GM23338 (cell line): ENCODE data around the gene NPC1. TPM values are rescaled to one million over a fixed set of nuclear protein-coding genes. Genes with fewer than 3 reads are reported as not detected.

Experiments used
- ATAC-seq: fragments of 200-7000 bp; cut with Tn5 transposase; 3 replicates; pipeline ENCODE4 v1.9.1; 2020
- DNase-seq: peaks from one replicate; pipeline ENCODE4 v3.0.0-alpha.2; 2015; ENCODE audit warnings: low spot score
- H2AFZ ChIP-seq: fragments of 200-600 bp; sonication (generic); 2 replicates; pipeline ENCODE4 v1.8.0; 2016; ENCODE audit warnings: antibody characterized with exemption, mild to moderate bottlenecking, moderate library complexity
- H3F3A ChIP-seq: fragments of 200-600 bp; sonication (generic); replicated peaks from 2 replicates; pipeline ENCODE4 v1.8.0; 2017; ENCODE audit warnings: antibody characterized with exemption, mixed run types, low read depth
- H3K27ac ChIP-seq: fragments of 200-600 bp; sonication (generic); 2 replicates; pipeline ENCODE4 v1.6.1; 2016; ENCODE audit warnings: low read depth
- H3K27me3 ChIP-seq: fragments of 200-600 bp; sonication (generic); 2 replicates; pipeline ENCODE4 v1.8.0; 2016; ENCODE audit warnings: mild to moderate bottlenecking, mixed run types, moderate library complexity; ENCODE audit not compliant: insufficient read depth
- H3K36me3 ChIP-seq: fragments of 200-600 bp; sonication (generic); 2 replicates; pipeline ENCODE4 v1.8.0; 2016; ENCODE audit warnings: mild to moderate bottlenecking; ENCODE audit not compliant: insufficient read depth
- H3K4me1 ChIP-seq: fragments of 200-600 bp; sonication (generic); 2 replicates; pipeline ENCODE4 v1.8.0; 2016; ENCODE audit warnings: mild to moderate bottlenecking, moderate library complexity; ENCODE audit not compliant: insufficient read depth
- H3K4me2 ChIP-seq: fragments of 200-600 bp; sonication (generic); 2 replicates; pipeline ENCODE4 v1.7.1; 2017; ENCODE audit warnings: mixed run types
- H3K4me3 ChIP-seq: fragments of 200-600 bp; sonication (generic); 2 replicates; pipeline ENCODE4 v1.6.1; 2016; ENCODE audit warnings: mixed run types
- H3K79me2 ChIP-seq: fragments of 200-600 bp; sonication (generic); replicated peaks from 2 replicates; pipeline ENCODE4 v1.8.0; 2017; ENCODE audit warnings: mild to moderate bottlenecking; ENCODE audit not compliant: insufficient read depth
- H3K9me2 ChIP-seq: fragments of 200-600 bp; sonication (generic); 2 replicates; pipeline ENCODE4 v1.8.0; 2017; ENCODE audit not compliant: insufficient read depth
- H4K20me1 ChIP-seq: fragments of 200-600 bp; sonication (generic); replicated peaks from 2 replicates; pipeline ENCODE4 v1.8.0; 2017; ENCODE audit warnings: mild to moderate bottlenecking; ENCODE audit not compliant: insufficient read depth
- H3K27ac Mint-ChIP-seq: 2 replicates; pipeline ENCODE4 v1.8.0; 2020; ENCODE audit warnings: inconsistent platforms, mild to moderate bottlenecking, moderate library complexity, mixed read lengths
- H3K27me3 Mint-ChIP-seq: 3 replicates; pipeline ENCODE4 v1.8.0; 2022; ENCODE audit warnings: low read depth, mild to moderate bottlenecking, moderate library complexity, mixed read lengths, inconsistent platforms; ENCODE audit not compliant: insufficient read depth, poor library complexity
- H3K36me3 Mint-ChIP-seq: 3 replicates; pipeline ENCODE4 v1.8.0; 2021; ENCODE audit warnings: low read depth, mild to moderate bottlenecking, inconsistent platforms, moderate library complexity, mixed read lengths
- H3K4me1 Mint-ChIP-seq: 3 replicates; pipeline ENCODE4 v1.8.0; 2020; ENCODE audit warnings: mild to moderate bottlenecking, inconsistent platforms, mixed read lengths
- H3K4me3 Mint-ChIP-seq: 3 replicates; pipeline ENCODE4 v1.8.0; 2021; ENCODE audit warnings: moderate library complexity, mild to moderate bottlenecking, inconsistent platforms, mixed read lengths
- H3K9me3 Mint-ChIP-seq: 3 replicates; pipeline ENCODE4 v1.8.0; 2020; ENCODE audit warnings: moderate library complexity, mild to moderate bottlenecking, inconsistent platforms, mixed read lengths
- CREB1 ChIP-seq: fragments of 250-450 bp; sonication (Bioruptor Pico); IDR thresholded peaks from 2 replicates; pipeline ENCODE4 v1.5.0; 2020; ENCODE audit warnings: low read depth, mild to moderate bottlenecking, moderate library complexity
- CTCF ChIP-seq, 2 experiments: fragments of 200-600 bp in 1 of 2; sonication (generic) in 1 of 2; conservative IDR thresholded peaks; 2 replicates each; pipeline versions ENCODE4 v1.5.1 to v1.6.1; 2016 to 2017; ENCODE audit warnings: antibody characterized with exemption in 2 of 2, low read depth in 2 of 2, mild to moderate bottlenecking in 2 of 2, moderate library complexity in 1 of 2
- ETS1 ChIP-seq: IDR thresholded peaks from 2 replicates; pipeline ENCODE4 v1.6.1; 2016; ENCODE audit warnings: antibody characterized with exemption
- EZH2 ChIP-seq: fragments of 200-600 bp; sonication (generic); IDR thresholded peaks from one replicate; pipeline ENCODE4 v1.8.0; 2017; ENCODE audit warnings: antibody characterized with exemption, mild to moderate bottlenecking, low read depth; ENCODE audit not compliant: unreplicated experiment
- EZH2phosphoT487 ChIP-seq: fragments of 200-600 bp; sonication (generic); IDR thresholded peaks from one replicate; pipeline ENCODE4 v1.8.1; 2018; ENCODE audit warnings: antibody characterized with exemption; ENCODE audit not compliant: unreplicated experiment
- JUNB ChIP-seq: IDR thresholded peaks from one replicate; pipeline ENCODE4 v1.6.1; 2016; ENCODE audit warnings: antibody characterized with exemption; ENCODE audit not compliant: unreplicated experiment
- NANOG ChIP-seq: IDR thresholded peaks from 2 replicates; pipeline ENCODE4 v1.6.1; 2016; ENCODE audit warnings: antibody characterized with exemption, borderline replicate concordance
- POLR2AphosphoS5 ChIP-seq: IDR thresholded peaks from 2 replicates; pipeline ENCODE4 v1.6.1; 2016; ENCODE audit warnings: antibody characterized with exemption, low read depth
- REST ChIP-seq: IDR thresholded peaks from one replicate; pipeline ENCODE4 v1.6.1; 2018; ENCODE audit warnings: antibody characterized with exemption; ENCODE audit not compliant: unreplicated experiment
- STAT1 ChIP-seq: IDR thresholded peaks from one replicate; pipeline ENCODE4 v1.6.1; 2016; ENCODE audit warnings: antibody characterized with exemption; ENCODE audit not compliant: unreplicated experiment
- ZNF114 ChIP-seq: fragments of 250-450 bp; sonication (Bioruptor Pico); IDR thresholded peaks from 2 replicates; pipeline ENCODE4 v1.5.0; 2020; ENCODE audit warnings: mild to moderate bottlenecking, moderate library complexity
- ZNF331 ChIP-seq: fragments of 250-450 bp; sonication (Bioruptor Pico); IDR thresholded peaks from 2 replicates; pipeline ENCODE4 v1.5.0; 2020; ENCODE audit warnings: low read depth, mild to moderate bottlenecking, moderate library complexity
- ZNF462 ChIP-seq: fragments of 250-450 bp; sonication (Bioruptor Pico); IDR thresholded peaks from 2 replicates; pipeline ENCODE4 v1.5.0; 2020; ENCODE audit warnings: mild to moderate bottlenecking, moderate library complexity
- polyA plus RNA-seq: library from polyadenylated mRNA; unstranded; fragments of >200 nt; fragmentation: Nextera tagmentation; extraction: Ambion mirVana; gene quantifications from 2 replicates; pipeline ENCODE4 v1.2.1, GENCODE V29; 2016
- total RNA-seq: library from RNA; depleted of rRNA; stranded (reverse); fragments of >200 nt; shearing (Covaris generic); gene quantifications from 2 replicates; pipeline ENCODE4 v1.2.3, GENCODE V29; 2014

NPC1 gene
- total and polyA plus RNA-seq, 2 experiments from 2014 or later: 18.4 to 45.1 TPM

- H3K27ac ChIP-seq: no peak overlapping the region
- DNase-seq (no peak), ATAC-seq (no peak)
- H3K79me2 ChIP-seq: no peaks in the 10 kb centered on the region
- peaks cover 7% of the 10 kb centered on the region for H4K20me1 ChIP-seq
- peaks cover 4% of the 10 kb centered on the region for H3K4me1 Mint-ChIP-seq
- H3K9me2 ChIP-seq: no peaks in the 10 kb centered on the region
- H3K36me3 Mint-ChIP-seq: peaks cover 61% of the 10 kb centered on the region
- H3K4me2 ChIP-seq: no peak overlapping the region
- no peak overlapping the region for H3K4me3 ChIP-seq
- H3K27ac Mint-ChIP-seq: no peak overlapping the region
- H2AFZ ChIP-seq: no peak overlapping the region
- H3F3A ChIP-seq: no peaks in the 10 kb centered on the region
- H3K9me3 Mint-ChIP-seq: no peaks in the 10 kb centered on the region
- no peaks in the 10 kb centered on the region for H3K27me3 ChIP-seq
- H3K4me1 ChIP-seq: no peaks in the 10 kb centered on the region
- H3K36me3 ChIP-seq: peaks cover 47% of the 10 kb centered on the region
- no peaks in the 10 kb centered on the region for H3K27me3 Mint-ChIP-seq
- TF ChIP-seq EZH2phosphoT487 (no peak), STAT1 (no peak), REST (no peak), CTCF (conservative IDR thresholded peaks at IDR 0.05; ENCODE audit: low read depth in 2 of 2) (no peak), CREB1 (no peak), NANOG (no peak), POLR2AphosphoS5 (no peak), EZH2 (no peak), ZNF462 (CRISPR knock-in tag) (no peak), ETS1 (no peak), JUNB (no peak), ZNF114 (CRISPR knock-in tag) (no peak), ZNF331 (CRISPR knock-in tag) (no peak)
- no peak overlapping the region for H3K4me3 Mint-ChIP-seq
Measured at GRCh38 chr18:23521271-23521670, 65.0 kb downstream of the NPC1 start.
